ENCODE data around the gene DAAM2.

The DAAM2 gene

DNA sequence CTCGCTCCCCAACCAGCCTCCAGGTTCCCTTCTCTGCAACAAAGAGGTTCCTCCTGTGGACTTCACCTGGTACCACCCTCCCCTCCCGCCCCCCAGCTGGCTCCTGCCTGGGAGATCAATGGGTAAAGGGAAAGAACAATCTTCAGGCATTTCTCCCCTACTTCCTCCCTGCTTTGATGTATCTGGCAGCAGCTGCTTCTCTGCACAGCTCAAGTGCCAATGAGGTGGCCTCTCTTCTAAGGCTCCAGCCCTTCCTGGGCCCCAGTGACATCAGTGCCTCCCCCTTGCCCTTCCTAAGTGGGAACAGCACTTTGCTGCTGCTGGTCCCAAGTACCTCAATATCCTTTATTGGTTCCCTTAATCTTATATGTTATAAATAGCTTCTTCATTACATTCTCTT is 118.6 kb downstream of the DAAM2 start:
- DNase-seq (ENCODE audit: extremely low spot score): no peak
- CTCF ChIA-PET: interaction anchor here (1.1 to 1.7 kb wide), 2 partner anchors 17 to 44 kb away, joined by 3 to 4 read pairs; no protein-coding TSS in a partner anchor
- TF ChIP-seq CTCF (IDR thresholded peaks at IDR 0.05; ENCODE audit: control extremely low read depth, extremely low read depth, low read depth, missing control alignments): no peak
- POLR2A ChIA-PET: no interaction called here

DNA sequence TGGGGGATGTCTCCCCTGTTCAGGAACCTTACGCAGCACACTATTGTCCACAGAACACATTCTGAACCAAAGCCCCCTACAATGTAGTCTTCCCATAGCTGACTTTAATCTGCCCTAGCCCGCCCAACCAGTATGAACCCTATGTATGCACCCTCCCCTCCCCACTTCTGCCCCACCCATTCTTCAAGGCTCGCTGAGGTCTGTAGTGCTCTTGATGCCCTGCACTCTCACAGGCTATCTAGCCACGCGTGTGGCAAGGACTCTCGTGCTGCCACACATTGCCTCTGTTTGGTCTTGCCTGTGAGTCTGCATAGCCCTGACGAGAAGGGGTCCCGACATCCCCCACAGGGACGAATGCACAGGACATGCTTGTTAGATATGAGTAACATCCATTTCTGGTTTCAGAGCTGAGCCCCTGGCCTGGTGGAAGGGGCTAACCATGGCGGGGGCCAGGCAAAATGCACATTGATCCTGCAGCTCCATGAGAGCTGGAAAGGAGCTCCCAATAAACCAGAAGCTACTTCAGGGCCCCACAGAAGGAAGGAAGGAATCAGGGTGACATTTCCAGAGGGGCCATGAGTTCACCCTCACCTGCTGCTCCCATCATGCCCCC is 119.4 kb downstream of the DAAM2 start:
- ChIA-PET CTCF (interaction anchor here (1.7 kb wide), 1 partner anchor 18 kb away, joined by 4 read pairs; no protein-coding TSS in a partner anchor), POLR2A (no interaction called here)
- no peak for TF ChIP-seq CTCF (IDR thresholded peaks at IDR 0.05; ENCODE audit: control extremely low read depth, extremely low read depth, low read depth, missing control alignments)
- no peak for DNase-seq (ENCODE audit: extremely low spot score)

GRCh38 chr6:39912446-39912845 is 120.3 kb downstream of the DAAM2 start:
- no peak for DNase-seq (ENCODE audit: extremely low spot score)
- TF ChIP-seq CTCF (IDR thresholded peaks at IDR 0.05; ENCODE audit: control extremely low read depth, extremely low read depth, low read depth, missing control alignments): no peak
- ChIA-PET POLR2A (no interaction called here), CTCF (interaction anchor here (1.3 to 1.7 kb wide), 2 partner anchors 19 to 32 kb away, joined by 3 to 4 read pairs; no protein-coding TSS in a partner anchor)

DNA sequence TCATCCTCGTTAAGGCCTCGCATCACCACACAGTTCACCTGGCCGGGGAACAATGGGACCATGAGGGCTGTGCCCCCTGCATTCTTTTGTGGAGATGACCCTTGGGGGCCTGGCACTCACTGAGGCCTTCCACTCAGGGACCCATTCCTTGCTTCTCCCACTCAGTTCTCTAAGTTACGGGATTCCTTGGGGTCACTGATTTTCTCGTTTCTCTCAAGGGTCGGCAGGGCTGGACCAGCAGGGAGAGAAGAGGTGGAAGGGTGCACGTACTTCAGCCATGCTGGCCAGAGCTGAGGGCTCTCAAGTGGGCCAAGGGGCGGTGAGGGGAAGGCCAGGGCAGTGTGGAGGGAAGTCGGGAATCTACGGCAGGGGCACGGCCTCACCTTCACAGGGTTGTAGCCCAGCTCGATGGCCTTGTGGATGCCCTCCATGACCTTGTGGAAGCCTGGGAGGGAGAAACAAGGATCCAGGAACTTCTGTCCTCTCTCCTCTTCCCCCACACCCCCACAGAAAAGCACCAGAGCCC is 121.3 kb downstream of the DAAM2 start:
- TF ChIP-seq CTCF (IDR thresholded peaks at IDR 0.05; ENCODE audit: control extremely low read depth, extremely low read depth, low read depth, missing control alignments): no peak
- DNase-seq (ENCODE audit: extremely low spot score): no peak
- CTCF ChIA-PET: interaction anchor here (1.3 kb wide), 1 partner anchor 33 kb away, joined by 3 read pairs; no protein-coding TSS in a partner anchor
- POLR2A ChIA-PET: no interaction called here

DNA sequence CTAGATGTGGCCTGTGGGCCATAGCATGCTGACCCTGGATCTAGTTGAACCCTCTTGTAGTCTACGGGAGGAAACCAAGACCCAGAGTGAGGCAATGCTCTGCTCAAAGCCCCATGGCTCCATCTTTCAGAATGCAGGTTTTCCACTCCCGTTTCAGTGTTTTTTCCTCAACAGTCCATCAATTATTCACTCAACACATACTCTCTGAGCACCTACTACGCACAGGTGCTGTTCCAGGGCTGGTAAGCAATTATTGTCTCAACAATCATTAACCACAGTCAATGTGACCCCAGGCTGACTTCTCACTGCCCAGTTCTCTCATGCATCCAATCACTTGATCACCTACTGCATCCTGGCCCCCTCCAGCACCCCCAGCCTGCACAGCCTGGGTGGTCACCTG is 122.1 kb downstream of the DAAM2 start:
- POLR2A ChIA-PET: no interaction called here
- CTCF ChIA-PET: no interaction called here
- no peak for TF ChIP-seq CTCF (IDR thresholded peaks at IDR 0.05; ENCODE audit: control extremely low read depth, extremely low read depth, low read depth, missing control alignments)
- no peak for DNase-seq (ENCODE audit: extremely low spot score)

GRCh38 chr6:39915866-39916265 is 123.7 kb downstream of the DAAM2 start:
- DNase-seq (ENCODE audit: extremely low spot score): no peak
- ChIA-PET POLR2A (no interaction called here), CTCF (interaction anchor here (1.2 kb wide), 1 partner anchor 11 kb away, joined by 4 read pairs; no protein-coding TSS in a partner anchor)
- no peak for TF ChIP-seq CTCF (IDR thresholded peaks at IDR 0.05; ENCODE audit: control extremely low read depth, extremely low read depth, low read depth, missing control alignments)

All from GM10248 (cell line).